ENCODE data around the gene JMJD1C.

DNA sequence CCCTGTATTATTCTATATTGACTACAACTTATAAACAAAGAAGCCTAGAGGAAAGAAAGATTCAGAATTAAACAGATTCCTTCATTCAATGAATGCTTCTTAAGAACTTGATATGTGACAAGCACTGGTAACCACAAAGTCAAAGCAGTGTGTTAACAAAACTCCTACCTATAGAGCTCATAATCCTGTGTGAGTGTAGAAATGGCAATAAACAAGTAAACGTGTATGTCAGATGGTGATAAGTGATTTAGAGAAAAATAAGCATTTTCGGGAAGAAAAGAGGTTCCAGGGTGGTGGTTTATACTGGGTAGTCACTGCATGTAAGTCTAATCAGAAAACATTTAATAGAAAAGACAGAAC, 141.3 kb downstream of the JMJD1C start:
- TF ChIP-seq POLR2A (IDR thresholded peaks at IDR 0.05; ENCODE audit: low read length): no peak
- no peak for TF ChIP-seq GATA1 (IDR thresholded peaks at IDR 0.05; ENCODE audit: low read depth, low read length)
